HepG2 (cell line): ENCODE results near the gene ADRM1. TPM values are rescaled to one million over a fixed set of nuclear protein-coding genes. Genes with fewer than 3 reads are reported as not detected.

Experiments used
- ATAC-seq: fragments of 200-7000 bp; cut with Tn5 transposase; 3 replicates; pipeline ENCODE4 v1.9.1; 2020; ENCODE audit warnings: mild to moderate bottlenecking, moderate library complexity
- BruUV-seq: library from RNA; stranded (reverse); fragments of 400-500 nt; replicated peaks from 2 replicates; lab custom pipeline; 2021; lab: Mats Ljungman, UMichigan
- CTCF ChIA-PET: fragments of 300-600 bp; formaldehyde crosslinking; extraction: SDS; loops from one replicate; lab custom pipeline; 2021; ENCODE audit warnings: low total read pairs, inconsistent platforms, low intra/inter-chr PET ratio; lab: Yijun Ruan, JAX
- POLR2A ChIA-PET: fragments of 350-600 bp; sonication (Branson Sonifier 250); formaldehyde crosslinking; loops from one replicate; lab custom pipeline; 2020; ENCODE audit warnings: antibody characterized with exemption, inconsistent platforms; lab: Yijun Ruan, JAX
- DNase-seq: peaks from one replicate; pipeline ENCODE4 v3.0.0-alpha.2; 2015; ENCODE audit warnings: low spot score
- FAIRE-seq: peaks from 3 replicates; lab custom pipeline; 2011; peaks lifted over from hg19 to GRCh38; lab: Jason Lieb, UNC
- H2AFZ ChIP-seq: one replicate; pipeline ENCODE4 v1.6.1; 2011; ENCODE audit warnings: low read length, inconsistent platforms
- H3K27ac ChIP-seq: fragments of 300-600 bp; 3 replicates; pipeline ENCODE4 v1.8.0; 2011; ENCODE audit warnings: mixed run types, mild to moderate bottlenecking, mixed read lengths, low read length, inconsistent platforms; ENCODE audit not compliant: insufficient read depth; ENCODE audit errors: extremely low read length
- H3K27me3 ChIP-seq, 2 experiments: fragments of 200-600 bp in 1 of 2; 2 replicates in 1 of 2; 3 replicates in 1 of 2; pipeline versions ENCODE4 v1.6.0 to v1.8.0; 2011; ENCODE audit warnings: low read length in 2 of 2, mild to moderate bottlenecking in 2 of 2, moderate library complexity in 2 of 2, inconsistent platforms in 1 of 2; ENCODE audit not compliant: insufficient read depth in 2 of 2, control insufficient read depth in 1 of 2
- H3K36me3 ChIP-seq, 2 experiments: fragments of 200-600 bp in 1 of 2; replicated peaks in 1 of 2; 2 replicates in 1 of 2; 3 replicates in 1 of 2; pipeline versions ENCODE4 v1.5.1 to v1.8.0; 2011; ENCODE audit warnings: low read length in 2 of 2, inconsistent platforms in 1 of 2; ENCODE audit not compliant: insufficient read depth in 2 of 2, control insufficient read depth in 1 of 2
- H3K4me1 ChIP-seq: 2 replicates; pipeline ENCODE4 v1.5.1; 2012; ENCODE audit warnings: low read length, inconsistent platforms; ENCODE audit not compliant: insufficient read depth
- H3K4me2 ChIP-seq: 2 replicates; pipeline ENCODE4 v1.6.0; 2011; ENCODE audit warnings: low read depth, low read length, inconsistent platforms
- H3K4me3 ChIP-seq, 3 experiments: fragments of 200-600 bp in 1 of 3; sonication (generic), shearing (Covaris generic) in 1 of 3; replicated peaks in 1 of 3; 2 replicates each; pipeline ENCODE4 v1.5.1; 2011 to 2016; ENCODE audit warnings: low read length in 3 of 3, inconsistent platforms in 2 of 3, low read depth in 2 of 3, mild to moderate bottlenecking in 2 of 3, control low read depth in 1 of 3, mixed read lengths in 1 of 3; ENCODE audit not compliant: insufficient read depth in 1 of 3
- H3K79me2 ChIP-seq: one replicate; pipeline ENCODE4 v1.6.1; 2011; ENCODE audit warnings: low read length, inconsistent platforms; ENCODE audit not compliant: insufficient read depth
- H3K9ac ChIP-seq: 2 replicates; pipeline ENCODE4 v1.6.0; 2011; ENCODE audit warnings: mild to moderate bottlenecking, low read depth, low read length, inconsistent platforms; ENCODE audit not compliant: insufficient read depth
- H3K9me3 ChIP-seq: 2 replicates; pipeline ENCODE4 v1.5.1; 2012; ENCODE audit warnings: mild to moderate bottlenecking, low read length
- H4K20me1 ChIP-seq: 2 replicates; pipeline ENCODE4 v1.6.0; 2011; ENCODE audit warnings: inconsistent platforms, mild to moderate bottlenecking, low read length, moderate library complexity; ENCODE audit not compliant: insufficient read depth
- AGO2 ChIP-seq: fragments of 200-400 bp; formaldehyde crosslinking; optimal IDR thresholded peaks from 2 replicates; pipeline ENCODE3; 2017; ENCODE audit warnings: mild to moderate bottlenecking, low read depth, low read length, moderate library complexity
- AKAP8 ChIP-seq: sonication (generic); formaldehyde crosslinking; IDR thresholded peaks from 2 replicates; pipeline ENCODE4 v1.5.1; 2020; ENCODE audit warnings: mild to moderate bottlenecking, missing genetic modification reagents
- ATF6 ChIP-seq: sonication (generic); formaldehyde crosslinking; conservative IDR thresholded peaks from 2 replicates; pipeline ENCODE4 v1.4.0; 2020; ENCODE audit warnings: missing genetic modification reagents
- BRD4 ChIP-seq: sonication (generic); formaldehyde crosslinking; IDR thresholded peaks from 2 replicates; pipeline ENCODE4 v1.4.0; 2020; ENCODE audit warnings: missing genetic modification reagents
- EZH2 ChIP-seq: conservative IDR thresholded peaks from 2 replicates; pipeline ENCODE4 v1.6.1; 2012; ENCODE audit warnings: mild to moderate bottlenecking, low read depth, low read length, moderate library complexity
- HES4 ChIP-seq: sonication (generic); formaldehyde crosslinking; IDR thresholded peaks from 2 replicates; pipeline ENCODE4 v1.9.0; 2021; ENCODE audit warnings: mild to moderate bottlenecking, missing genetic modification reagents, borderline replicate concordance
- HMGA1 ChIP-seq: sonication (generic); formaldehyde crosslinking; conservative IDR thresholded peaks from 2 replicates; pipeline ENCODE4 v1.4.0; 2020; ENCODE audit warnings: missing genetic modification reagents
- HOXA3 ChIP-seq: sonication (generic); formaldehyde crosslinking; IDR thresholded peaks from 2 replicates; pipeline ENCODE4 v1.5.0; 2020; ENCODE audit warnings: missing genetic modification reagents
- HOXA9 ChIP-seq: sonication (generic); formaldehyde crosslinking; IDR thresholded peaks from 2 replicates; pipeline ENCODE4 v1.8.1; 2022; ENCODE audit warnings: missing genetic modification reagents, mild to moderate bottlenecking, moderate library complexity, borderline replicate concordance
- KLF13 ChIP-seq: sonication (generic); formaldehyde crosslinking; IDR thresholded peaks from 2 replicates; pipeline ENCODE4 v1.4.0; 2020; ENCODE audit warnings: mild to moderate bottlenecking, missing genetic modification reagents
- LBX2 ChIP-seq: sonication (generic); formaldehyde crosslinking; IDR thresholded peaks from 2 replicates; pipeline ENCODE4 v1.5.0; 2020; ENCODE audit warnings: missing genetic modification reagents, mild to moderate bottlenecking, borderline replicate concordance
- SMARCE1 ChIP-seq: fragments of 450-650 bp; IDR thresholded peaks from 2 replicates; pipeline ENCODE4 v1.6.1; 2017; ENCODE audit warnings: borderline replicate concordance
- SNAPC5 ChIP-seq: sonication (generic); formaldehyde crosslinking; IDR thresholded peaks from 2 replicates; pipeline ENCODE4 v1.8.1; 2023; ENCODE audit warnings: mild to moderate bottlenecking, missing genetic modification reagents, borderline replicate concordance
- ZBTB3 ChIP-seq: sonication (generic); formaldehyde crosslinking; IDR thresholded peaks from 2 replicates; pipeline ENCODE4 v1.4.0; 2020; ENCODE audit warnings: low read depth, mild to moderate bottlenecking, moderate library complexity, missing genetic modification reagents, borderline replicate concordance
- ZFP36 ChIP-seq: fragments of 150-350 bp; IDR thresholded peaks from 2 replicates; pipeline ENCODE4 v1.6.1; 2018; ENCODE audit warnings: borderline replicate concordance, low read length, low read depth; ENCODE audit not compliant: partially characterized antibody
- ZFP62 ChIP-seq: sonication (generic); formaldehyde crosslinking; IDR thresholded peaks from 2 replicates; pipeline ENCODE4 v1.4.0; 2020; ENCODE audit warnings: missing genetic modification reagents
- ZNF260 ChIP-seq: sonication (generic); formaldehyde crosslinking; IDR thresholded peaks from 2 replicates; pipeline ENCODE4 v1.4.0; 2020; ENCODE audit warnings: missing genetic modification reagents, low read depth, mild to moderate bottlenecking, borderline replicate concordance
- ZNF530 ChIP-seq: sonication (generic); formaldehyde crosslinking; IDR thresholded peaks from 2 replicates; pipeline ENCODE4 v1.5.0; 2020; ENCODE audit warnings: low read depth, mild to moderate bottlenecking, missing genetic modification reagents
- ZNF614 ChIP-seq: IDR thresholded peaks from 2 replicates; pipeline ENCODE4 v1.6.1; 2018; ENCODE audit warnings: missing biosample characterization, missing genetic modification reagents, inconsistent platforms, borderline replicate concordance
- ZNF768 ChIP-seq: sonication (generic); formaldehyde crosslinking; IDR thresholded peaks from 2 replicates; pipeline ENCODE4 v1.4.0; 2020; ENCODE audit warnings: missing genetic modification reagents
- WGBS: methylation state at CpG from one replicate; pipeline ENCODE4 v1.1.6; 2017; ENCODE audit warnings: low lambda C conversion rate; 5-methylcytosine and 5-hydroxymethylcytosine counted together
- in situ Hi-C: cut with HindIII; loops from 2 replicates; pipeline ENCODE4 v1.10.0; 2017; ENCODE audit warnings: low pct_unique_long_range_greater_than_20kb; ENCODE audit not compliant: extremely low pct_ligation_motif_present
- intact Hi-C: fragments of 100-400 bp; cut with micrococcal nuclease; formaldehyde crosslinking; loops from one replicate; pipeline ENCODE4 v1.10.0; 2022; ENCODE audit not compliant: unreplicated experiment
- polyA plus RNA-seq, 8 experiments: library from polyadenylated mRNA; depleted of rRNA in 3 of 8; stranded (reverse) in 7 of 8; unstranded in 1 of 8; fragments of >200 nt; fragmentation: Illumina TruSeq in 4 of 8; extraction: Trizol in 4 of 8; gene quantifications; 2 replicates each; pipeline versions ENCODE4 v1.2.1 to v1.2.3, GENCODE V29; 2011 to 2016; ENCODE audit warnings: low read depth in 4 of 8, missing spikeins in 1 of 8, mixed read lengths in 1 of 8; ENCODE audit not compliant: insufficient read depth in 1 of 8
- total RNA-seq, 5 experiments: library from RNA; depleted of rRNA; stranded (reverse); fragments of >200 nt; fragmentation: Illumina TruSeq; extraction: Trizol; gene quantifications; 2 replicates each; pipeline ENCODE4 v1.2.3, GENCODE V29; 2016; ENCODE audit warnings: low read depth in 1 of 5

ADRM1 gene
- total and polyA plus RNA-seq, 2 of the 13 experiments (the other 11 are each of a cell fraction or from before 2014, with no cell fraction given), result 92.9 to 154 TPM

- in situ Hi-C loops, result no loop called here
- no peaks in the 10 kb centered on the region for H3K27me3 ChIP-seq
Observed at GRCh38 chr20:62334881-62335280, 32.1 kb downstream of the ADRM1 start.

GRCh38 chr20:62335532-62335931 is 32.7 kb downstream of the ADRM1 start:
- no peaks in the 10 kb centered on the region for H3K79me2 ChIP-seq
- DNase-seq (no peak), ATAC-seq (no peak), FAIRE-seq (no peak)
- no peak overlapping the region for H3K9ac ChIP-seq
- H3K9me3 ChIP-seq, result no peaks in the 10 kb centered on the region
- H2AFZ ChIP-seq, result no peak overlapping the region
- H3K4me3 ChIP-seq, result no peak overlapping the region
- WGBS, result 92% methylated on average over 6 of the region's 6 CpGs
- in situ Hi-C loops (no loop called here), intact Hi-C loops (no loop called here)
- BruUV-seq, result no TSS peak
- POLR2A ChIA-PET, result no interaction called here
- no peaks in the 10 kb centered on the region for H3K27me3 ChIP-seq
- no peak overlapping the region for H3K4me2 ChIP-seq
- H3K4me1 ChIP-seq, result peaks cover 9% of the 10 kb centered on the region; the same call in 1 of the 2 replicates
- CTCF ChIA-PET, result no interaction called here
- H4K20me1 ChIP-seq, result no peaks in the 10 kb centered on the region; the same call in 1 of the 2 replicates
- H3K36me3 ChIP-seq, result peaks cover 62 to 82% of the 10 kb centered on the region in 2 experiments
- no peak overlapping the region for H3K27ac ChIP-seq
- TF ChIP-seq SMARCE1 (no peak), ZNF768 (CRISPR knock-in tag) (no peak), BRD4 (no peak), ZNF530 (CRISPR knock-in tag) (no peak), HOXA3 (no peak), AKAP8 (CRISPR knock-in tag) (no peak), ZBTB3 (CRISPR knock-in tag) (no peak), KLF13 (CRISPR knock-in tag) (no peak), ATF6 (CRISPR knock-in tag) (no peak), EZH2 (no peak), ZFP36 (no peak), ZNF614 (CRISPR knock-in tag) (no peak), SNAPC5 (no peak), HMGA1 (CRISPR knock-in tag) (no peak)

More at GRCh38 chr20:62334881-62335280, 32.1 kb downstream of the ADRM1 start:
- Histone ChIP-seq H3K27ac (no peak overlapping the region), H3K9me3 (no peaks in the 10 kb centered on the region), H3K4me2 (no peak overlapping the region), H2AFZ (no peak overlapping the region), H3K4me1 (peaks cover 2% of the 10 kb centered on the region; the same call in 1 of the 2 replicates), H4K20me1 (no peaks in the 10 kb centered on the region; the same call in 1 of the 2 replicates), H3K4me3 (no peak overlapping the region), H3K9ac (no peak overlapping the region), H3K36me3 (peaks cover 68 to 84% of the 10 kb centered on the region in 2 experiments), H3K79me2 (no peaks in the 10 kb centered on the region)
- FAIRE-seq (no peak), DNase-seq (no peak), ATAC-seq (no peak)
- ChIA-PET CTCF (no interaction called here), POLR2A (interaction anchor here (1.6 kb wide), 1 partner anchor 34 kb away, joined by 5 read pairs; no protein-coding TSS in a partner anchor)
- intact Hi-C loops, result no loop called here
- TF ChIP-seq AGO2 (peak; percentile 14), ZNF260 (CRISPR knock-in tag) (no peak), HES4 (CRISPR knock-in tag) (0 out of 2 replicates have a peak, but pooled peaks have one; percentile 26), LBX2 (CRISPR knock-in tag) (no peak), ZFP62 (CRISPR knock-in tag) (no peak), HOXA9 (no peak)
- 100% methylated on average over 2 of the region's 13 CpGs for WGBS
- BruUV-seq, result no TSS peak
